GM19395 (cell line): ENCODE data around the gene TAX1BP1.
"Not testable (repeated sequence)": the region's sequence is repeated elsewhere in the genome, so short reads cannot be mapped to it uniquely, and the experiment has no call there.

ENCODE experiments used
- ATAC-seq: cut with Tn5 transposase; IDR thresholded peaks from one replicate; pipeline ENCODE4 v1.9.1; 2021; ENCODE audit warnings: mild to moderate bottlenecking, moderate library complexity; ENCODE audit not compliant: unreplicated experiment

The TAX1BP1 gene

DNA sequence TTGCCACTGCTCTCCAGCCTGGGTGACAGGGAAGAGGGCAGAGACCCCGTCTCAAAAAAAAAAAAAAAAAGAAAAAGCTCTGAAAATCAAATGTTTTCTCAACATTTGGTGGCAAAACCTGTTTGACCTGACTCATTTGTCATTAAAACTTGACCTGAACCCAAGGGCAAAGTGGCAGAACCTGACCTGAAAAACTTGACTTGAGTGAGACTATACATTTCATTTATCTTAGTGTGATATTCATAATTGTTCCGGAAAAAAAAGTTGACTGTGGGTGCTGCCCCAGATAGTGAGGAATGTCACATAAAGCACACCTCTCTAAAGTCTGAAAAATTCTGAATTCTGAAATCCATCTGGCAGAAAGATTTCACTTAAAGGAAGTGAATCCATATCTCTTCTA, 2.3 kb upstream of the TAX1BP1 start:
- ATAC-seq: no peak

DNA sequence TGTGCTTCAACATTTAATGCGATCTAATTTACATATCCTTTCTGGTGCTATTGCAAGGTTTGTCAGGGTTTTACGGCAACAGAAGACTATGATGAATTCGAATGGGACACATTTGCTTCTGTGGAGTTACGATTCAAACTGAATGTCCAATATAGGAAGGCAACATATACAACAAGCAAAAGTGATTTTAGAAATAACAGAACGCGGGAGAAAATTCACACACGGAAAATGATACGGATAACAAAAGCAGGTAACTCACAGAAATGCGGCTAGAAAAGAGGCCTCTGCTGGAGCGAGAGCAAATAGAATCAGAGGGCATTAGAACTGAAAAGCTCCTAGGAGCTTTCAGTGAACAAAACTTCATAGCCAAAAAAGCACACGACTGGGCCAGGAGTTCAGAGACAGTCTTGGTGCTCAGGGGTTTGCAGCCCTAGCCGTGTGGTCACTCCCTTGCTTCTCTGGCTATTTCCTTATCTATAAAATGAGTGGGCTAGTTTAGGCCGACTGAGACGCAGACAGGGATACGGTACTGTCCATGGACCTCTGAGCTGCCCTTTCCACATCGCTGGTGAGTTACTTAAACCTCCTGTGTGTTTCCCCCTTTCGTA, 557 bp upstream of the TAX1BP1 start:
- peak; percentile 46 for ATAC-seq

DNA sequence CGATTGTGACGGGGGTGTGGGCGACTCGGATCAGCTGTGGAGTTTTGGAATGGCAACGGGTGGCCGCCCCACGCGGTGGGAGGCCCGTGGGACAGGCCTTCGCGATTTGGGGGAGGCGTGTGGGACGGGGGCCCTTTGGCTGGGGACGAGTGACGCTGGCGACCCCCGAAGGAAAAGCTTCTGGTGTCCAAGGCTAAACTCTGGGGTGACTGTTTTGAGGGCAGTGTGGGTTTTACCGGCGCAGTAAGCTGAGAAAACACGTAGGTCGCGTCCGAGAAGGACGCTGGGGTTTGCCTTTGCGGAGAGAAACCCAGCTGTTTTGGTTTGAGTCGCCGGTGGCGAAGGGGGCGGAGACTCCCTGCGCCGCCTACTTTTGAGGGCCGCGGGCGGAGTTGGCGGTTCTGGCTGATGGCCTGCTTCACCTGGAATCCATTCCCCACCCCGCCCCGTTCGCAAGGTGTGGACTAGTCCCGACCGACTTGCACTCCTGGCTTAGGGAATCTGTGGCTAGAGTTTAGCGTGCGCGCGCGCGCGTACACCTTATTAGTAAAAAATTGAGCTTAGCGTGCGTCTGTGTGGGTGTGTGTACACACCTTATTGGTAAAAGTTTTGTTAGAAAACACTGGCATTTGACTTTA, 606 bp downstream of the TAX1BP1 start:
- peak; percentile 81 for ATAC-seq

DNA sequence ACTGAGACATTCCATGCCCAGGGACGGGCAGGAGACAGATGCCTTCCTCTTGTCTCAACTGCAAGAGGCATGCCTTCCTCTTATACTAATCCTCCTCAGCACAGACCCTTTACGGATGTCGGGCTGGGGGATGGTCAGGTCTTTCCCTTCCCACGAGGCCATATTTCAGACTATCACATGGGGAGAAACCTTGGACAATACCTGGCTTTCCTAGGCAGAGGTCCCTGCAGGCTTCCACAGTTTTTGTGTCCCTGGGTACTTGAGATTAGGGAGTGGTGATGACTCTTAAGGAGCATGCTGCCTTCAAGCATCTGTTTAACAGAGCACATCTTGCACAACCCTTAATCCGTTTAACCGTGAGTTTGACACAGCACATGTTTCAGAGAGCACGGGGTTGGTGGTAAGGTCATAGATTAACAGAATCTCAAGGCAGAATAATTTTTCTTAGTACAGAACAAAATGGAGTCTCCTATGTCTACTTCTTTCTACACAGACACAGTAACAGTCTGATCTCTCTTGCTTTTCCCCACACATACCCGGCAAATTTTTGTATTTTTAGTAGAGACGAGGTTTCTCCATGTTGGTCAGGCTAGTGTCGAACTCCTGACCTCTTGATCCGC, 2.2 kb downstream of the TAX1BP1 start:
- ATAC-seq: not testable (repeated sequence)

DNA sequence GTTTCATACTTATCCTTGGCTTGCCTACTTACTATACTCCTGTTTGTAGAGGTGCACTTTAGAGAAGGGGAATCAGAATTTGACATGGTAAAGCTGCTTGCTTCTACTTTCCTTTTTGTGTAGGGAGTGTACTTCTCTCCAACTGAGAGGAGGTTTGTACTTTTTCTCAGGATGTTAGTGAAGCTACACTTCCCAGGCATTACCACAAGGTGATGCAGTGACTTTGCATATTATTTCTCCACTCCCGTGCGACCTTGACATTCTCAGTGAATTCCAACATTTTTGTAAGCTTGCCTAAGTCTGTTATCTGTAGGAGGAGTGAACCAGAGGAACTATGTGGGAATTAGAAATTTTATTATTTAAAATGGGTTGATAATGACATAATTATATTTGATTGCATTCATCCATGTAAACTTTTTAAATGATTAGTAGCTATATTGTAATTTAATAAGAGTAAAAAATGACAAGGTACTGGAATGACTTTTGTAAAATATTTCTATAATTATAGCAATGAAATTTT, 5.2 kb downstream of the TAX1BP1 start:
- no peak for ATAC-seq

DNA sequence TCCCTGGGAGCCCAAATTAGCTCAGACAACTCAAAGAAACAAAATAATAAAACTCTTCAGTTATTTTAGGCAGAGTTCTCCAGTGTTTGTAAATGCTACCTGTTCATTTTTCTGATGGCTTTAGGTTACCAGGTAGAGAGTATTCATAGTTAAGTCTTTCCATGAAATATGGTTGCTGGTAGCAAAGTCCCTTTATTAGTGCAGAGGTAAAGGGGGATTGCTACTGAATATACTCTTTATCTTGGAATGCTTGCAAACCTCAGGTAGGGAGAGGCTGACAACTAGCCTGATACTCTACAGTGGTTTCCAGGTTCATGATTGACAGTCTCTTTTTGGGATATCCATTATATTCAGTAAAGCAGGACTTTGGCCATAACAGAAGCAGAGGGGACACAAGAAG, 6.5 kb downstream of the TAX1BP1 start:
- ATAC-seq: no peak

DNA sequence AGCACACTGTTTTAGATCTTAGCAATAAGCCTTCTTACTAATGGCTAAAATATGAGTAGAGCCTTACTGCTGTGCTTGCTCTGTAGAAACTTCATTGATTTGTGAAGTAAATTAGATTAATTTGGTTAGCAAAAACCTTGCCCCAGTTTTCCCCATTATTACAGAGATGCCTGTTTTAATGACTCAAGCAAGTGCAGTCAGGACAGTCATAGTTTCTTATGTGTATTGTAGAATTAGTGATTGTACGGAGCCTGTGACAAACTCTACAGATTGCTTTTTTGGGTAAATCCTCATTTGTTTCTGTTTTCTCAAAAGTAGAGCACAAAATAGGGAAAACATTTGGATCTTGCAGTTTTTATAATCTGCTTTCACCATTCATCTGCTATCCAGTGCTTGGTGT, 7.0 kb downstream of the TAX1BP1 start:
- no peak for ATAC-seq

DNA sequence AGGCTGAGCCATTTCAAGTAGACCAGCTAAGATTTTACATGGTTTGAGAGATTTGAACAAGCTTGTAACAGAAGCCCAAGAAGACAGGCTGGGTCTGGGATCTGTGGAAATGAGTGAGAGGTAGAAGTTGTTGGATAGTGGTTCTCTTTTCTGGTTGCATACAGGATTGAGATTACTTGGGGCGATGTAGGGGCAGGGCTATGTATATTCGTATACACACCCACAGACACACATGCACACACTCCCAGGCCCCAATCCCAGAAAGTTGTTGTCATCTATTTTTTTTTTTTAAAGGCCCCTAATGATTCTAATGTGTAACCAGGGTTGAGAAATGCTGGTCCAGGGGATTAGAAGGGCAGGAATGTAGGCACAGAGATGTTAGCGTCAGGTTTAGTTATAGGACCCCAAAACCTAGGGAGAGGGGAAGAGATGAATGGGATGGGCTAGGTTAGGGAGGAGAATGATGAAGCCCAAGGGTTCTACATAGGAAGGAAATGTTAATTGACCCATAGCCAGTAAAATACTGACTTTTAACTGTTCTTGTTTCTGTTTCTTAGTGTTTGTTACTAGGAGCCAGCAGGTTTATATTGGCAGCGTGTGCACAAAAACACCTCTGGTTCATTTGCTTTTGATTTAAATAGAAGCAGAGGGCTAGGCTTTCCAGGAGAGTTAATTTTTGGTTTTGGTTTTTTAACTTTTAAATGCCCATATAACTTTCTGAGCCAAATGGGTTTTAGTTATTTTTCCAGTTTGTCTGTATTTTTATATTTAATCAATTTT, 7.8 kb downstream of the TAX1BP1 start:
- ATAC-seq: no peak

DNA sequence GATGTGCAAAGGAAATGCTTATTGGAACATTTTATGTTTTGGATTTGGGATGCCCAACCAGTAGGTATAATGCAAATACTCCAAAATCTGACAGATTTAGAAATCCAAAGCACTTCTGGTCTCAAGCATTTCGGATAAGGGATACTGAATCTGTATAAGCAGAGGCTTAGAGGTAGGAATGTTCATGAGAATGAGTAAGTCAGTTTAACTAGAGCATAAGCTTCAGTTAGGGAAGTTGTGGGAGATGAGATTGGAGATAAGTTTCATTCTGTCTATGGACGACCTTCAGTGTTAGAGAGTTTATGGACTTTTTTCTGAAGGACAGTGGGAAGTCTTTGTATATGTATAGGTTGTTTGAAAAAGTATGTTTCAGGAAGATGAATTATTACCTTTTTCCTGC, 10.4 kb downstream of the TAX1BP1 start:
- ATAC-seq: no peak

DNA sequence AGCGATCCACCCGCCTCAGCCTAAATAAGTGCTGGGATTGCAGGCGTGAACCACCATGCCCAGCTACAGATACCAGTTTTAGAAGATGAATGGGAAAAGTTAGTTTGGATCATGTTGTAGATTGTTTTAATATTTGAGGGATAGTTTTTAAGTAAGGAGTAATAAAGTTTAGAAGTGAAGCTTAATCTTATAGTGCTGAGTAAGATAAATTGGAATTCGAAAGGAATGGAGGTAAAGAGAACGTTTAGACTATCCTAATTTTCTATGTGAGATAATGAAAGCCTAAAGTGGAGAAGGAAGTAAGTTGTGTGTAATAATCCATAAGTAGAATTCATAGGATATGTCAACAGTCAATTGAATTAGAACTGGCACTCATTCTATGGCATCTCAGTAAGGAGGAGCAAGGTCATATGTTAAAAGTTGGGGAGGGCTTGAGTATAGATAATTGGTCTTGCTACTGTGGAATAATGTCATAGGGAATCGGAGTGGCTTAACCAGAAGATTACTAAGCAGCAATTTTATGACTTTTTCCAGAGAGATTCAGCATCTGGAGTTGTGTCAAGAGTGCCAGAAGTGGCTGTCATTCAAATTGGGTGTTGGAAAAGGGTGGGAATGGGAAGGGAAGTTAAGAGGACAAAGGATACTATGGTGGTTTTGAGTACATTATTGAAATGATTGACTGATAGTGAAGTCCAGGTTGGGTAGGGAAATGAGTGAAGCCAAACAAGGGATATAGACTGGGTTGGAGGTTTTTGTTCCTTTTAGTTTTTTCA, 12.1 kb downstream of the TAX1BP1 start:
- no peak for ATAC-seq

DNA sequence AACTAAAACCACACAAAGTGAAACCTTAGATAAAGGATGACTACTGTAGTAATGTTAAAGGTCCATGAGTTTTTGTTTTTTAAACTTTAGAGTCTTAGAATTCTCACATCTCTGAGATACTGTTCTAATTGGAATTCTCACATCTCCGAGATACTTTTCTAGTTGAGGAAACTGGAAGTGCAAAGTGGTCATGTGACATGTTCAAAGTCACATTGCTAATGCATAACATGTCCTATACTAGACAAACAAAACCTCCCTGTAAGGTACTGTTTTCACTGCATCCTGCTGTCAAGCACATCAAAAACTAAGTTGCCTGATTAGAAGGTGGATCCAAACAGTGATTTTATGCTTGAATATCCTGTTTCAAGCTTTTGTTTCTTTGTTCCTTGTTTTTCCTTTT, 13.9 kb downstream of the TAX1BP1 start:
- ATAC-seq: no peak

DNA sequence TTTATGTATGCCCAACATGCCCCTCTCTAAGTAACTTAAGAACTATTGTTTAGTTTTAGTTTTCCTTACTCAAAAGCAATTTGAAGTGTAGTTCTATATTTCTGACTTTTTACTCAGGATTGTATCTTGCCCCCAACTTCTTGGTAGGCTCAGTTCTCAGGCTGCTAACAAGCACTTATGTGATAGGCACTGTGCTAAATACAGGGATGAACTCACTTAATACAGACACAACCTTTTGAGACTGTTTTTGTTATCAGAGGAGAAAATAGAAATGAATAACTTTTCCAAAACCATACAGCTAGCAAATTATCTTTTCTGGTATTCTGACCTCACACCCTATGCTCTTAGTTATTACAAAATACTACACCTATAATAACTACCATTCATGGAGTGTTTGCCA, 16.3 kb downstream of the TAX1BP1 start:
- ATAC-seq: no peak

DNA sequence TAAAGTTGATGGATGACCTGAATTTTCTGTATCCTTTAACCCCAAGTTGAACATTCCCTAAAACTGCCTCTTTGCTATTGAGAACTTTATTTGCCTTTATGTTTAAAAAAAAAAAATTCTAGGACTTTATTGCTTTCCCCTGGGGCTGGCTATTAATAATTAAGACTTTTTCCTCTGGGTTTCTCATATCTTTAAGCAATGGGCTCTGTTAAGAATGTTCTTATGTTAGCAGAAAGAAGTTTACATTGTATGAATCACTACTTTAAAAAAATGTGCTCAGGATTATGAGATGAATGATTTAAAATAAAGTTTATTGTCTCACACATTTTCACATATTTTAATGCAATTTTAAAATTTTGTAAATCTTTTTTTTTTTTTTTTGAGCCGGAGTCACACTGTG, 19.5 kb downstream of the TAX1BP1 start:
- ATAC-seq: no peak

DNA sequence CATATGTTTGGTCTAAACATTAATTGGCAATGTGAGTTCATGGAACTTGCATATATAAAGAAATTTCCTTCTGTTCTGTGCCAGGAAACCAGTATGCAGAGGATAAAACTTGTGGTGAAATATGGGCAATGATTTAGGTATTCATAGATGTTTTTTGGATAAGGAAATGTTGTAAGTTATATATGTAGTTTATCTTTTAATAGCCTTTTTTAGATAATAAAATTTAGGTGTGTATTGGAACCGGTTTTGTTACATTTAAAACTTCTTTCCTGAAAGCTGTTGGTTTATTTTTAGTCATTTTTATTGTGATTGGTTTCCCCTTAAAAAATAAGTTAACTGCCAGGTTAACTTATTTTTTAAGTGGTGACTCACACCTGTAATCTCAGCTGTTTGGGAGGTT, 22.1 kb downstream of the TAX1BP1 start:
- no peak for ATAC-seq

DNA sequence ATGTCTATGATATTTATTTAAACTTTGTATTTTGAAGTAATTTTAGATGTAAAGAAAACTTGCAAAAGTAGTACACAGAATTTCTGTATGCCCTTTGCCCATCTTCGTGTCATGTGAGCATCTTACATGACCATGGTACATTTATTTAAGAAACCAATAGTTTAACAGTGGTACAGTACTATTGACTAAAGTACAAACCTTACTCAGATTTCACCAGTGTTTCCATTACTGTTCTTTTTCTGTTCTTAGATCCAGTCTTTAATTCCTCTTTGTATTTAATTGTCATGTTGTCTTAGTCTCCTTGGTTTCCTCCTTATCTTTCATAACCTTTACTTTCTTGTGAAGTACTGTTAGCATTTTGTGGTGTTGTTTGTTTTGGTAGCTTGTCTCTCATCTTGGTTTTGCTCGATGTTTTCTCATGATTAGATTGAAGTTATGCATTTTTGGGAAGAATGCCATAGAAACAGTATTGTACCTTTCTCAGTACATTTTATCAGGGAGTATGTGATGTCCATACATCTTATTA, 24.1 kb downstream of the TAX1BP1 start:
- no peak for ATAC-seq

DNA sequence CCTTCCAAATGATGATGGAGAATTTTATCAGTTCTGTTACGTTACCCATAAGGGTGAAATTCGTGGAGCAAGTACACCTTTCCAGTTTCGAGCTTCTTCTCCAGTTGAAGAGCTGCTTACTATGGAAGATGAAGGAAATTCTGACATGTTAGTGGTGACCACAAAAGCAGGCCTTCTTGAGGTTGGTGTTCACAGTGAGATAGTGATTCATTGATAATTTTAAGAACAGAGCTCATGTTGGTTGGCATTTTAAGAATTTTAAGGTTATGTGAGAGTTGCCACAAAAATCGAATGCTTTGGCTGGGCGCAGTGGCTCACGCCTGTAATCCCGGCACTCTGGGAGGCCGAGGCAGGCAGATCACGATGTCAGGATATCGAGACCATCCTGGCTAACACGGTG, 25.9 kb downstream of the TAX1BP1 start:
- no peak for ATAC-seq

DNA sequence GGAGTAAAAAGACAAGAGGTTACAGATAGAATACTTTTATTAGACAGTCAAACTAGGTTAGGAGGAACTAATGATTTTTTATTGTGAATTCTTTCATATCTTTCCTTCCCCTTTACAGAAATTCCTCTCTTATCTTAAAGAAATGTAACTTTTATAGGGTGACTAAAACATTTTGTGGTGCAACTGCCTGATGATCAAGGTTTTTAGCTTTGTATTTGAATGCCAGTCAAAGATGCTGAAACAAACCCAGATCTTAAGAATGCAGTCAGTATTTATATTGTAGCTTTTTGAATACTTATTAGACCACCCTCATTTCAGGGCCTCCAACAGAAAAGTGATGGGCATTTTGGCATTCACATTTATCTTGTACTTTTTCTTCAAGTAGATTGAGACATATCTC, 27.4 kb downstream of the TAX1BP1 start:
- no peak for ATAC-seq

DNA sequence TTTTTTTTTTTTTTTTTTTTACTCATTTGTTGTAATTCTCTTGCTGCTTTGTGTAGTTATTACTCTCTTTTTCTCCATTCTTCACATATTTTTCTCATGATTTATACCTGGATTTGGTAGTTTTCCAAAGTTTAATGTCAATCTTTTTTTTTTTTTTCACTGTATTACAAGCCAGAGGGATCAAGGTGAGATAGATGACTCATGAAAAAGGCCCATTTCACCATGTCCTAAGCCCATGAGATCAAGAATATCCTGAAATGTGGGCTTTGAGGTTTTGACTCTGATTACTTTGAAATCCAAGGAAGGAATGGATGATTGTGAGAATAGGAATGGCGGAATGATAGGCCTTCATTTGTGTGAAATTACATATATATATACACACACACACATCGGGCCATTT, 31.1 kb downstream of the TAX1BP1 start:
- ATAC-seq: no peak

DNA sequence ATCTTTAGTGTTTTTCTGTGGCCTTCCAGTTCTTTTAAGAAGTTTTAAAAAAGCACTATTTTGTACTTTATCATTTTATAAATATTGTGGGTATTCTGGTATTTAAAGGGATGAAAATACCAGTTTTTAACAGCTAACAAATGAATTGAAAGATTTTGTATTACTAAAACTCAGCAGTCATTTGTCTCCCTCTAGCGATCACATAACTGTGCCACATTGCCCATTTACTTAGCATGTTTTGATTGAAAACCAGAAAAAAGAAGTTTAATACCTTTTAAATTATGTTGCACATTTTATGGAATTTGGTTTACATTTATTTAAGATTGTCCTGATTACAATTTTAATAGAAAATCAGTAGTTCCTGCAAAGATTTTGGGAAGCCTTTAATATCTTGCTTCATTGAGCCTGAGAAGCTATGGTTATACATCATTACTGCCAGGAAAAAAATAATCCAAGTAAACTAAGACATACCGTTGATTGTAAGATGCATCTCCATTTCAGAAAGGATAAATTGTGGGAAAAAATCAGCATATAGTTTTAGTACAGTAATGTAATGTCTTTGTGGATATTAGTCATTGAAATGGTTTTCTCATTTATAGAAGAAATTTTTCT, 34.9 kb downstream of the TAX1BP1 start:
- no peak for ATAC-seq

DNA sequence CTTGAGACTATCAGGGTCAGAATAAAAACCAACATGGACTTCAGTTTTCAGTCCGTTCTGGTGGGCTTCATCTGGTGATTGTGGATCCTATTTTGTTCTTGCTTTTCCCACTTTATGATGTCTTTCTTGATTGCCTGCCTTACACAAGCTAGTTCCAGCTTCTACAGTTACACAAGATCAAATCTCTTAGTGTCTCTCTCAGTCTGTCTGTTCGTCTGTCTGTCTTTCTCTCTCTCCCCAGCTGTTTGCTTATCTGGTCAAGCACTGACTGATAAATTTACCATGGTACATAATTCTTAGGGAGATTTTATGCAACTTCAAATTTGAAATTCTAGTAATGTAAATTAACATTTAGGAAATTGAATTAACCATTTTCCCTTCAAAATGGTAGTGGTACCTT, 35.8 kb downstream of the TAX1BP1 start:
- ATAC-seq: no peak
